Daoy (cell line): ENCODE measurements around the gene ADIG. TPM values are rescaled to one million over a fixed set of nuclear protein-coding genes. Genes with fewer than 3 reads are reported as not detected.

Source experiments
- DNase-seq: peaks from one replicate; pipeline ENCODE4 v3.0.0-alpha.2; 2015; ENCODE audit warnings: low read depth
- total RNA-seq: library from RNA; depleted of rRNA; stranded (reverse); fragments of >200 nt; shearing (Covaris generic); gene quantifications from 2 replicates; pipeline ENCODE4 v1.2.3, GENCODE V29; 2014; rRNA removed

The ADIG gene
- total RNA-seq, 1 experiment from 2014 or later: not detected

DNA sequence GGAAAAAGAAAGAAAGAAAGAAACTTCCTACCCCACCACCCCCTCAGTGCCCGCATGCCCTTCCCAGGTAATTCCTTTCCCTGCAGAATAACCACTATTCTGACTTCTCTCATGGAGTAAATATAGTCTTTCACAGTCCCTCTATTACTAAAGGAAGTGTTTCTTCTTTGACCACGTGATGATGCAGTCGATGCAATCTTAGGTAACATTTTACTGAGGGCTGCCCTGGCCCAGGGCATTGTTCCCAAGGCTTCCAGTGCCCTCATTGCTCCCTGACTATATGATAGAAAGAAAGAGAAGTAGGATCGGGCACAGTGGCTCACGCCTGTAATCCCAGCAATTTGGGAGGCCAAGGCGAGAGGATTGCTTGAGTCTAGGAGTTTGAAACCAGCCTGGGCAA is 49.7 kb downstream of the ADIG start:
- DNase-seq: no peak

DNA sequence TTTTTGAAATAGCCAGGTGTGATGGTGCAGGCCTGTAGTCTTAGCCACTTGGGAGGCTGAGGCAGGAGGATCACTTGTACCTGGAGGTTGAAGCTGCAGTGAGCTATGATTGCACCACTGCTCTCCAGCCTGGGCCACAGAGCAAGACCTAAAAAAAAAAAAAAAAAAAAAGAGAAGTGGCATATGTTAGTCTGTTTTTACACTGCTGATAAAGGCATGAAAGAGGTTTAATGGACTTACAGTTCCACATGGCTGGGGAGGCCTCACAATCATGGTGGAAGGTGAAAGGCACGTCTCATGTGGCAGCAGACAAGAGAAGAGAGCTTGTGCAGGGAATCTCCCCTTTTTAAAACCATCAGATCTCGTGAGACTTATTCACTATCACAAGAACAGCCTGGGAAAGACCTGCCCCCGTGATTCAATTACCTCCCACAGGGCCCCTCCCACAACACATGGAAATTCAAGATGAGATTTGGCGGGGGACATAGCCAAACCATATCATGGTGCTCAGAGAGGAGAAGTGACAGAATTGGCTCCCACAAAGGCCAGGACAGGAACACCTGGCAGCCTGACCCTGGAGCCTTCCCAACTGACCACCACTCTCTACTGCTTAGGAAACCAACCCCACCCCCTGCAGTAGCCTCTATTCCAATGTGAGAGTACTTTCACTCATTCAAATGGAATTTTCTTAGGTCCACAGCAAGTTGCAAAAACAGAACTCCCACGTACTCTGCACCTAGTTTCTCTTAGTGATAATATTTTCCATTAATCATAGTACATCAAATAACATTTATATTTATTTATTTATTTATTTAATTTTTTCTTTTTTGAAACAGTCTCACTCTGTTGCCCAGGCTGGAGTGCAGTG is 50.4 kb downstream of the ADIG start:
- DNase-seq: no peak

DNA sequence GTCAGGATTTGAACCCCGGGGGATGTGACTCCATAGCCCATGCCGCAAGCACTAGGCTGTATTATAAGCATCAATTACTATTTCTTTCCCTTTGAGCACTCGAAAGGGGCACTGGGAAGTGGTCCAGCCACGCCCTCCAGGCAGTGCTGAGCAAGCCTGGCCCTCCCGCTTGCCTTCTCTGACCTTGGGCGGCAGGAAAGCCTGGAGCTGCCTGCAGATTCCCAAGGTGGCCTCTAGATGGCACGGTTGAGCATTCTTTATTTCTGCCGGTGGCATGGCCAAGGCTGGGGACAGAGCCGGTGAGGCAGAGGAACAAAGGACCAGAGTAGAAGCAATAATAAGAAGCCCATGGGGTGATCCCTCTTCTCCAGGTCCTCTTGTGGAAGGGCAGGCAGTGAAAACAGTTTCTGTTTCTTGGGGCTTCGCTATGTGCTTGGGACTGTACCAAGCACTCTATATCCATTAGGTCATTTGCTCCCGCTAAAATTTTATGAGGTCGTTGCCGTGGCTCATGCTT is 52.6 kb downstream of the ADIG start:
- DNase-seq: peak; percentile 68

DNA sequence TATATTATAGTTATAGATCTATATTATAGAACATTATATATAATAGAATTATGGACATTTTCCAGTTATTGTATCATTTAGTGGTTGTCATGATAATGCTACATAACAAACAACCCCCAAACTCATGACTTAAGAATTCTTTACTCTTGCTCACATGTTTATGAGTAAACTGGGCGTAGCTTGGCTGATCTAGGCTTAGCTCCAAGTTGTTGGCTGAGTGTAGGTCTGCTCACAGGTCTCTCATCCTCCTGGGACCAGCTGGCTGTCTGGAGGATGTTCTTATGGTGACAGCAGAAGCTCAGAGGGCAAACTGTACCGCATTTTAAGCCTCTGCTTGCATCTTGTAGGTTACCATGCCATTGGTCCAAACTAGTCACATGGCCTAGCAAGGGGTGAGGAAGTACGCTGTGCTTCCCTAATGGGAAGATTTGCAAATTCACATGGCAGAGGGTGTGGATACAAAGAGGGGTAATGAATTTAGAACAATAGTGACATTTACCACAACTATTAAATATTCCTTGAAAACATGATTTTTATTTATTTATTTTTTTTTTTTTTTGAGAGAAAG is 54.8 kb downstream of the ADIG start:
- DNase-seq: peak; percentile 23

Other genes starting within 250 kb of the ADIG start
- not detected in 2 replicates for gene LBP, start 234.7 kb upstream of the ADIG start, total RNA-seq
- gene SNHG17, start 145.9 kb upstream of the ADIG start, total RNA-seq: 18.9 and 24.2 TPM in 2 replicates
- gene RALGAPB, start 108.4 kb upstream of the ADIG start, total RNA-seq: 14.1 and 17.8 TPM in 2 replicates
- not detected in 2 replicates for gene ARHGAP40, start 20.6 kb downstream of the ADIG start, total RNA-seq
- gene SLC32A1, start 143.3 kb downstream of the ADIG start, total RNA-seq: not detected in 2 replicates
- 13.3 and 14.9 TPM in 2 replicates for gene ACTR5, start 167.3 kb downstream of the ADIG start, total RNA-seq
- under 0.01 TPM in 1 of 2 replicates, not detected in the other for gene PPP1R16B, start 224.5 kb downstream of the ADIG start, total RNA-seq